ENCODE results near the gene SUPT6H. TPM values are rescaled to one million over a fixed set of nuclear protein-coding genes. Genes with fewer than 3 reads are reported as not detected.

Gene SUPT6H
- total and polyA plus RNA-seq, 2 of the 8 experiments (the other 6 are each of a cell fraction or from before 2014, with no cell fraction given): 32.0 to 59.9 TPM

DNA sequence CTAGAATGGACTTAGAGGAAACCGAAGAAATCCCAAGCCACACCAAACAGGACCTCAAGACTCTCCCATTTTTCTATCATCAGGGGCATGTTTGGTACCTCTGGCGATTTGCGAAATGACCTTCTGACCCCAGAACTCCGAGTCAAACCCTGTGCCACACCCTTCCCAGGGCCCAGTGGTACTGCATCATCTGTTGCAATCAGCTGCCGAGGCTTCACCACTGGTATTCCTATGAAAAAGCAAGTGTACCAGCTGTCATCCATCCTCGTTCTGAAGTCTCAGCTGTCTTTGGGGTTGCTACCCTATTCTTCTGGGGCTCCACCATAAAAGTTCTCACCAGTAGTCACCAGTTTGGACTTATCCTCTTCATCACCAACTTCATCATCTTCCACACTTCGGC is 45.7 kb upstream of the SUPT6H start:
- H3K4ac ChIP-seq (replicated peaks; ENCODE audit: insufficient read length, low read depth, low read length): no peak overlapping the region
- H3K23me2 ChIP-seq (ENCODE audit: low read depth, low read length): no peaks in the 10 kb centered on the region
- H3K56ac ChIP-seq (replicated peaks; ENCODE audit: insufficient read length, low read depth, low read length): no peak overlapping the region
- no peak overlapping the region for H2BK5ac ChIP-seq (ENCODE audit: low read depth, low read length)
- no peak overlapping the region for H2BK120ac ChIP-seq (replicated peaks; ENCODE audit: low read depth, low read length)
- H3K4me3 ChIP-seq (ENCODE audit: extremely low read depth in 1 of 4, insufficient read depth in 2 of 4, low read depth in 3 of 4, low read length in 4 of 4): no peak overlapping the region
- no peak for DNase-seq (ENCODE audit: low read depth in 1 of 2, low spot score in 2 of 2)
- H3K4me2 ChIP-seq (ENCODE audit: insufficient read depth in 1 of 2, low read depth in 2 of 2, low read length in 2 of 2): no peak overlapping the region
- no peak overlapping the region for H4K91ac ChIP-seq (replicated peaks; ENCODE audit: insufficient read length, low read length)
- ChIA-PET CTCF (ENCODE audit: partially characterized antibody) (interaction anchor here (0.8 to 1.4 kb wide), 2 partner anchors 25 to 52 kb away, joined by 3 read pairs; no protein-coding TSS in a partner anchor), POLR2A (ENCODE audit: partially characterized antibody) (interaction anchor here (0.7 to 14.8 kb wide), 10 partner anchors 16 to 76 kb away, joined by 3 to 163 read pairs (median 4); partner anchors contain the start of genes SDF2 and SUPT6H)
- no peak overlapping the region for H3K18ac ChIP-seq (ENCODE audit: extremely low read depth, low read length)
- H3K27ac ChIP-seq (ENCODE audit: low read depth, low read length): no peak overlapping the region
- no peaks in the 10 kb centered on the region for H3K27me3 ChIP-seq (replicated peaks in 1 of 4; ENCODE audit: control insufficient read depth in 3 of 4, extremely low read depth in 1 of 4, insufficient read depth in 3 of 4, low read length in 3 of 4)
- H2BK15ac ChIP-seq (ENCODE audit: low read length): no peak overlapping the region
- peaks cover 61 to 89% (median 80%) of the 10 kb centered on the region in 4 experiments for H3K36me3 ChIP-seq (ENCODE audit: control insufficient read depth in 2 of 4, insufficient read depth in 4 of 4, low read length in 3 of 4)
- TF ChIP-seq, protein P1, sequence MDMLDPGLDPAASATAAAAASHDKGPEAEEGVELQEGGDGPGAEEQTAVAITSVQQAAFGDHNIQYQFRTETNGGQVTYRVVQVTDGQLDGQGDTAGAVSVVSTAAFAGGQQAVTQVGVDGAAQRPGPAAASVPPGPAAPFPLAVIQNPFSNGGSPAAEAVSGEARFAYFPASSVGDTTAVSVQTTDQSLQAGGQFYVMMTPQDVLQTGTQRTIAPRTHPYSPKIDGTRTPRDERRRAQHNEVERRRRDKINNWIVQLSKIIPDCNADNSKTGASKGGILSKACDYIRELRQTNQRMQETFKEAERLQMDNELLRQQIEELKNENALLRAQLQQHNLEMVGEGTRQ (IDR thresholded peaks at IDR 0.05; ENCODE audit: low read length): no peak
- TF ChIP-seq, protein P2, sequence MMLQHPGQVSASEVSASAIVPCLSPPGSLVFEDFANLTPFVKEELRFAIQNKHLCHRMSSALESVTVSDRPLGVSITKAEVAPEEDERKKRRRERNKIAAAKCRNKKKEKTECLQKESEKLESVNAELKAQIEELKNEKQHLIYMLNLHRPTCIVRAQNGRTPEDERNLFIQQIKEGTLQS (IDR thresholded peaks at IDR 0.05; ENCODE audit: insufficient read depth, low read depth, low read length): no peak
- TF ChIP-seq JUN (IDR thresholded peaks at IDR 0.05; ENCODE audit: low read depth, low read length): no peak
- TF ChIP-seq ASH2L (IDR thresholded peaks at IDR 0.05; ENCODE audit: low read length): no peak
- no peak for TF ChIP-seq NRF1 (IDR thresholded peaks at IDR 0.05; ENCODE audit: low read depth, low read length)
- TF ChIP-seq, protein P3, sequence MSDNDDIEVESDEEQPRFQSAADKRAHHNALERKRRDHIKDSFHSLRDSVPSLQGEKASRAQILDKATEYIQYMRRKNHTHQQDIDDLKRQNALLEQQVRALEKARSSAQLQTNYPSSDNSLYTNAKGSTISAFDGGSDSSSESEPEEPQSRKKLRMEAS (IDR thresholded peaks at IDR 0.05): no peak
- no peak for TF ChIP-seq SP2 (IDR thresholded peaks at IDR 0.05; ENCODE audit: low read length)
- no peak for TF ChIP-seq KDM5A (IDR thresholded peaks at IDR 0.05; ENCODE audit: low read length)
- no peak overlapping the region for H2AK5ac ChIP-seq (ENCODE audit: low read depth, low read length)
- H2AFZ ChIP-seq (ENCODE audit: low read length): no peak overlapping the region
- no peaks in the 10 kb centered on the region for H3K4me1 ChIP-seq (replicated peaks in 1 of 4; ENCODE audit: control insufficient read depth in 3 of 4, insufficient read depth in 4 of 4, low read length in 3 of 4)
- no peak overlapping the region for H3K14ac ChIP-seq (ENCODE audit: insufficient read length)
- H4K20me1 ChIP-seq (replicated peaks in 1 of 2; ENCODE audit: control insufficient read depth in 1 of 2, insufficient read depth in 2 of 2, low read length in 2 of 2): peaks cover 2 to 6% of the 10 kb centered on the region in 2 experiments
- no peaks in the 10 kb centered on the region for H3K9me3 ChIP-seq (ENCODE audit: insufficient read depth in 2 of 2, low read depth in 1 of 2, low read length in 1 of 2)
- H3K79me1 ChIP-seq (ENCODE audit: low read depth, low read length): 0 out of 2 replicates have a peak, but pooled peaks cover 2% of the 10 kb centered on the region
- H4K8ac ChIP-seq (ENCODE audit: extremely low read depth, insufficient read depth, low read length): no peak overlapping the region
- no peak overlapping the region for H3K9ac ChIP-seq (replicated peaks in 1 of 4; ENCODE audit: extremely low read depth in 1 of 4, low read depth in 3 of 4, low read length in 3 of 4)
- no peak overlapping the region for H2BK12ac ChIP-seq (ENCODE audit: low read depth, low read length)
- no peak overlapping the region for H2BK20ac ChIP-seq (ENCODE audit: low read length)
- WGBS, 2 experiments (ENCODE audit: extremely low coverage in 1 of 2, insufficient coverage in 1 of 2, insufficient read length in 1 of 2, insufficient replicate concordance in 2 of 2, low coverage in 1 of 2, low lambda C conversion rate in 2 of 2, missing lambda C conversion rate in 1 of 2): 91% methylated on average over 7 of the region's 7 CpGs; no CpG with 5 or more reads in 1 of the 2 experiments
- no peaks in the 10 kb centered on the region for H3K79me2 ChIP-seq (ENCODE audit: control insufficient read depth in 1 of 2, insufficient read depth in 2 of 2, low read length in 2 of 2)
- FAIRE-seq: no peak
- H4K5ac ChIP-seq (ENCODE audit: insufficient read length, low read depth, low read length): no peak overlapping the region
- H3K23ac ChIP-seq (ENCODE audit: insufficient read length): no peak overlapping the region

Measured in H1 (cell line).